GM12891 (cell line): ENCODE measurements around the gene TUBGCP2.

Experiments
- PAX5 ChIP-seq: IDR thresholded peaks from 2 replicates; pipeline ENCODE4 v1.6.1; 2011; ENCODE audit warnings: low read length, moderate library complexity, mild to moderate bottlenecking; ENCODE audit not compliant: insufficient read depth, severe bottlenecking
- POLR2A ChIP-seq: IDR thresholded peaks from 2 replicates; pipeline ENCODE4 v1.6.1; 2011; ENCODE audit warnings: low read depth, low read length, control low read depth
- POLR2AphosphoS5 ChIP-seq: IDR thresholded peaks from 2 replicates; pipeline ENCODE4 v1.6.1; 2011; ENCODE audit warnings: low read depth, low read length, control low read depth
- POU2F2 ChIP-seq: IDR thresholded peaks from 2 replicates; pipeline ENCODE4 v1.6.1; 2011; ENCODE audit warnings: low read depth, mild to moderate bottlenecking, control low read depth, low read length, moderate library complexity
- SPI1 ChIP-seq: IDR thresholded peaks from 2 replicates; pipeline ENCODE4 v1.6.1; 2011; ENCODE audit warnings: low read depth, low read length, control low read depth
- TAF1 ChIP-seq: IDR thresholded peaks from 2 replicates; pipeline ENCODE4 v1.6.1; 2011; ENCODE audit warnings: low read depth, low read length, control low read depth

- TF ChIP-seq POLR2A: no peak; the same call in 1 of the 2 replicates
- no peak for TF ChIP-seq POLR2AphosphoS5
- TF ChIP-seq POU2F2: no peak
- no peak for TF ChIP-seq TAF1
- no peak for TF ChIP-seq SPI1
- TF ChIP-seq PAX5: no peak
Measured at GRCh38 chr10:133263674-133264073, 45.0 kb downstream of the TUBGCP2 start.
